ENCODE measurements around the gene VPS50.
"Not testable (repeated sequence)": the region's sequence is repeated elsewhere in the genome, so short reads cannot be mapped to it uniquely, and the experiment has no call there.

Gene VPS50

GRCh38 chr7:93238748-93239147 lies 6.6 kb downstream of the VPS50 start:
- DNase-seq = no peak

- DNase-seq = no peak
These were observed 7.7 kb downstream of the VPS50 start for GRCh38 chr7:93239824-93240223.

GRCh38 chr7:93242106-93242505 lies 9.9 kb downstream of the VPS50 start:
- DNase-seq = no peak

GRCh38 chr7:93245525-93246432 lies 13.6 kb downstream of the VPS50 start:
- no peak for DNase-seq

- DNase-seq = no peak
These were observed 17.5 kb downstream of the VPS50 start for GRCh38 chr7:93249491-93250148.

GRCh38 chr7:93258661-93259060 lies 26.5 kb downstream of the VPS50 start:
- no peak for DNase-seq

GRCh38 chr7:93262535-93262934 lies 30.4 kb downstream of the VPS50 start:
- no peak for DNase-seq

- no peak for DNase-seq
These were observed 33.1 kb downstream of the VPS50 start for GRCh38 chr7:93265220-93265619.

GRCh38 chr7:93279541-93279940 lies 47.4 kb downstream of the VPS50 start:
- DNase-seq = no peak

GRCh38 chr7:93284908-93285307 lies 52.7 kb downstream of the VPS50 start:
- no peak for DNase-seq

- no peak for DNase-seq
These were observed 61.1 kb downstream of the VPS50 start for GRCh38 chr7:93293229-93293628.

GRCh38 chr7:93298206-93298605 lies 66.0 kb downstream of the VPS50 start:
- DNase-seq = no peak

GRCh38 chr7:93298671-93299070 lies 66.5 kb downstream of the VPS50 start:
- no peak for DNase-seq

GRCh38 chr7:93301736-93302135 lies 69.6 kb downstream of the VPS50 start:
- DNase-seq = no peak

GRCh38 chr7:93307131-93307660 lies 75.0 kb downstream of the VPS50 start:
- DNase-seq = no peak

GRCh38 chr7:93307943-93308342 lies 75.8 kb downstream of the VPS50 start:
- no peak for DNase-seq

GRCh38 chr7:93310346-93310745 lies 78.2 kb downstream of the VPS50 start:
- no peak for DNase-seq

GRCh38 chr7:93314449-93314848 lies 82.3 kb downstream of the VPS50 start:
- no peak for DNase-seq

GRCh38 chr7:93315896-93316295 lies 83.7 kb downstream of the VPS50 start:
- DNase-seq = no peak

- DNase-seq = no peak
These were observed 84.6 kb downstream of the VPS50 start for GRCh38 chr7:93316730-93317129.

- DNase-seq = no peak
These were observed 88.7 kb downstream of the VPS50 start for GRCh38 chr7:93320887-93321286.

GRCh38 chr7:93326291-93326690 lies 94.1 kb downstream of the VPS50 start:
- DNase-seq = not testable (repeated sequence)

- no peak for DNase-seq
These were observed 95.0 kb downstream of the VPS50 start for GRCh38 chr7:93327006-93327633.

GRCh38 chr7:93331706-93332105 lies 99.5 kb downstream of the VPS50 start:
- no peak for DNase-seq

Measured in NCI-H748 treated with DMSO at 0.1 percent for 48 hours (cell line).